Measurements from ENCODE around the gene ZNF300.
"Not testable (repeated sequence)": the region's sequence is repeated elsewhere in the genome, so short reads cannot be mapped to it uniquely, and the experiment has no call there.

Gene ZNF300

GRCh38 chr5:150895431-150896428 lies 9.1 kb downstream of the ZNF300 start:
- TF ChIP-seq CTCF (IDR thresholded peaks at IDR 0.05): no peak
- Histone ChIP-seq H3K4me3 (no peak overlapping the region), H3K9me3 (peaks cover 35 to 97% (median 83%) of the 10 kb centered on the region in 3 donors)

GRCh38 chr5:150879358-150879757 lies 25.4 kb downstream of the ZNF300 start:
- no peaks in the 10 kb centered on the region for H3K27me3 ChIP-seq
- TF ChIP-seq CTCF (IDR thresholded peaks at IDR 0.05): no peak
- peaks cover 0 to 33% (median 27%) of the 10 kb centered on the region in 3 donors for H3K9me3 ChIP-seq
- no peaks in the 10 kb centered on the region for H3K4me1 ChIP-seq
- no peak overlapping the region for H3K27ac ChIP-seq
- DNase-seq: no peak
- no peak overlapping the region for H3K4me3 ChIP-seq
- intact Hi-C loops (cut with DNase I; ENCODE audit: low total_unique reads): no loop called here
- no peaks in the 10 kb centered on the region for H3K36me3 ChIP-seq

More at GRCh38 chr5:150895431-150896428, 9.1 kb downstream of the ZNF300 start:
- H3K27ac ChIP-seq: no peak overlapping the region
- H3K4me1 ChIP-seq: no peaks in the 10 kb centered on the region
- intact Hi-C loops (cut with DNase I; ENCODE audit: low total_unique reads): no loop called here
- H3K27me3 ChIP-seq: no peaks in the 10 kb centered on the region
- DNase-seq: no peak
- peaks cover 50 to 70% (median 67%) of the 10 kb centered on the region in 3 donors for H3K36me3 ChIP-seq

GRCh38 chr5:150862070-150862469 lies 42.7 kb downstream of the ZNF300 start:
- intact Hi-C loops (cut with DNase I; ENCODE audit: low total_unique reads): no loop called here
- H3K9me3 ChIP-seq: peaks cover 0 to 25% (median 4%) of the 10 kb centered on the region in 3 donors
- no peaks in the 10 kb centered on the region for H3K36me3 ChIP-seq
- no peaks in the 10 kb centered on the region for H3K4me1 ChIP-seq
- no peak overlapping the region for H3K4me3 ChIP-seq
- H3K27ac ChIP-seq: no peak overlapping the region
- DNase-seq: no peak
- TF ChIP-seq CTCF (IDR thresholded peaks at IDR 0.05): no peak
- H3K27me3 ChIP-seq: no peaks in the 10 kb centered on the region

- H3K4me1 ChIP-seq: no peaks in the 10 kb centered on the region
- intact Hi-C loops (cut with DNase I; ENCODE audit: low total_unique reads): no loop called here
- DNase-seq: no peak
- TF ChIP-seq CTCF (IDR thresholded peaks at IDR 0.05): no peak
- H3K36me3 ChIP-seq: no peaks in the 10 kb centered on the region
- H3K27ac ChIP-seq: no peak overlapping the region
- H3K9me3 ChIP-seq: peaks cover 0 to 23% (median under 1%) of the 10 kb centered on the region in 3 donors
- H3K4me3 ChIP-seq: no peak overlapping the region
- H3K27me3 ChIP-seq: no peaks in the 10 kb centered on the region
Observed at GRCh38 chr5:150860246-150860821, 44.4 kb downstream of the ZNF300 start.

GRCh38 chr5:150856700-150857099 lies 48.1 kb downstream of the ZNF300 start:
- intact Hi-C loops (cut with DNase I; ENCODE audit: low total_unique reads): not testable (repeated sequence)

GRCh38 chr5:150853561-150853960 lies 51.2 kb downstream of the ZNF300 start:
- Histone ChIP-seq H3K27ac (no peak overlapping the region), H3K9me3 (no peaks in the 10 kb centered on the region), H3K4me1 (no peaks in the 10 kb centered on the region), H3K4me3 (no peak overlapping the region), H3K36me3 (no peaks in the 10 kb centered on the region), H3K27me3 (no peaks in the 10 kb centered on the region)
- no peak for DNase-seq
- TF ChIP-seq CTCF (IDR thresholded peaks at IDR 0.05): no peak
- intact Hi-C loops (cut with DNase I; ENCODE audit: low total_unique reads): no loop called here

More at GRCh38 chr5:150856700-150857099, 48.1 kb downstream of the ZNF300 start:
- H3K27me3 ChIP-seq, H3K9me3 ChIP-seq, H3K27ac ChIP-seq, H3K36me3 ChIP-seq, H3K4me3 ChIP-seq, H3K4me1 ChIP-seq, DNase-seq: not testable (repeated sequence)

Data from tibial artery (tissue), 4 donors.